Lower leg skin (tissue), 3 donors: ENCODE results near the gene ALCAM.

ENCODE experiments used
- POLR2A ChIP-seq, 2 donors: fragments of 450-650 bp; IDR thresholded peaks; one replicate each; pipeline ENCODE4 v1.6.1; 2016 to 2017; ENCODE audit warnings: antibody characterized with exemption in 2 of 2, mild to moderate bottlenecking in 1 of 2, moderate library complexity in 1 of 2
- TF ChIP-seq, protein P1 (sequence below), 3 donors: fragments of 450-650 bp; IDR thresholded peaks; one replicate each; pipeline ENCODE4 v1.5.1; 2016; ENCODE audit warnings: antibody characterized with exemption in 3 of 3, mild to moderate bottlenecking in 3 of 3, moderate library complexity in 2 of 3

- TF ChIP-seq, protein P1, sequence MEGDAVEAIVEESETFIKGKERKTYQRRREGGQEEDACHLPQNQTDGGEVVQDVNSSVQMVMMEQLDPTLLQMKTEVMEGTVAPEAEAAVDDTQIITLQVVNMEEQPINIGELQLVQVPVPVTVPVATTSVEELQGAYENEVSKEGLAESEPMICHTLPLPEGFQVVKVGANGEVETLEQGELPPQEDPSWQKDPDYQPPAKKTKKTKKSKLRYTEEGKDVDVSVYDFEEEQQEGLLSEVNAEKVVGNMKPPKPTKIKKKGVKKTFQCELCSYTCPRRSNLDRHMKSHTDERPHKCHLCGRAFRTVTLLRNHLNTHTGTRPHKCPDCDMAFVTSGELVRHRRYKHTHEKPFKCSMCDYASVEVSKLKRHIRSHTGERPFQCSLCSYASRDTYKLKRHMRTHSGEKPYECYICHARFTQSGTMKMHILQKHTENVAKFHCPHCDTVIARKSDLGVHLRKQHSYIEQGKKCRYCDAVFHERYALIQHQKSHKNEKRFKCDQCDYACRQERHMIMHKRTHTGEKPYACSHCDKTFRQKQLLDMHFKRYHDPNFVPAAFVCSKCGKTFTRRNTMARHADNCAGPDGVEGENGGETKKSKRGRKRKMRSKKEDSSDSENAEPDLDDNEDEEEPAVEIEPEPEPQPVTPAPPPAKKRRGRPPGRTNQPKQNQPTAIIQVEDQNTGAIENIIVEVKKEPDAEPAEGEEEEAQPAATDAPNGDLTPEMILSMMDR (IDR thresholded peaks at IDR 0.05): no peak
- TF ChIP-seq POLR2A (IDR thresholded peaks at IDR 0.05): no peak
Measured at GRCh38 chr3:105402287-105402801, 35.6 kb downstream of the ALCAM start.
